Keratinocyte (primary cell): ENCODE data around the gene TMEM131. TPM values are rescaled to one million over a fixed set of nuclear protein-coding genes. Genes with fewer than 3 reads are reported as not detected.

ENCODE experiments used
- DNase-seq: peaks from one replicate; pipeline ENCODE4 v3.0.0-alpha.2; 2011; ENCODE audit warnings: low read depth, missing footprints, low spot score
- FAIRE-seq: peaks from 2 replicates; lab custom pipeline; 2011; peaks lifted over from hg19 to GRCh38; lab: Jason Lieb, UNC
- H2AFZ ChIP-seq: 2 replicates; pipeline ENCODE4 v1.6.0; 2012; ENCODE audit warnings: low read length, control low read depth, inconsistent platforms; ENCODE audit not compliant: control insufficient read depth
- H3K27ac ChIP-seq: 2 replicates; pipeline ENCODE4 v1.5.1; 2011; ENCODE audit warnings: low read length; ENCODE audit not compliant: control insufficient read depth, insufficient read depth
- H3K27me3 ChIP-seq: 3 replicates; pipeline ENCODE4 v1.6.0; 2011; ENCODE audit warnings: low read length; ENCODE audit not compliant: control insufficient read depth, insufficient read depth; ENCODE audit errors: extremely low read depth
- H3K36me3 ChIP-seq, 2 experiments: 2 replicates in 1 of 2; 3 replicates in 1 of 2; pipeline ENCODE4 v1.5.1; 2011; ENCODE audit warnings: low read length in 2 of 2, mild to moderate bottlenecking in 1 of 2; ENCODE audit not compliant: control insufficient read depth in 2 of 2, insufficient read depth in 2 of 2; ENCODE audit errors: extremely low read depth in 1 of 2
- H3K4me1 ChIP-seq: 3 replicates; pipeline ENCODE4 v1.5.1; 2011; ENCODE audit warnings: low read length; ENCODE audit not compliant: control insufficient read depth, insufficient read depth; ENCODE audit errors: extremely low read depth
- H3K4me2 ChIP-seq: 3 replicates; pipeline ENCODE4 v1.6.0; 2011; ENCODE audit warnings: low read depth, low read length; ENCODE audit not compliant: control insufficient read depth, insufficient read depth; ENCODE audit errors: extremely low read depth
- H3K4me3 ChIP-seq, 3 experiments: fragments of 200-600 bp in 1 of 3; sonication (generic) in 1 of 3; 2 replicates in 2 of 3; 3 replicates in 1 of 3; pipeline ENCODE4 v1.5.1; 2011 to 2016; ENCODE audit warnings: low read length in 3 of 3, mild to moderate bottlenecking in 3 of 3, control low read depth in 2 of 3, inconsistent platforms in 1 of 3, low read depth in 1 of 3, mixed read lengths in 1 of 3, mixed run types in 1 of 3, moderate library complexity in 1 of 3; ENCODE audit not compliant: control insufficient read depth in 2 of 3, insufficient read depth in 2 of 3; ENCODE audit errors: extremely low read depth in 1 of 3
- H3K79me2 ChIP-seq: 2 replicates; pipeline ENCODE4 v1.6.0; 2012; ENCODE audit warnings: low read length; ENCODE audit not compliant: control insufficient read depth, insufficient read depth
- H3K9ac ChIP-seq: 3 replicates; pipeline ENCODE4 v1.6.0; 2011; ENCODE audit warnings: low read length; ENCODE audit not compliant: control insufficient read depth, insufficient read depth; ENCODE audit errors: extremely low read depth
- H3K9me1 ChIP-seq: 3 replicates; pipeline ENCODE4 v1.6.0; 2011; ENCODE audit warnings: low read length; ENCODE audit not compliant: control insufficient read depth, insufficient read depth; ENCODE audit errors: extremely low read depth
- H3K9me3 ChIP-seq: 2 replicates; pipeline ENCODE4 v1.5.1; 2012; ENCODE audit warnings: low read depth, low read length; ENCODE audit not compliant: control insufficient read depth
- H4K20me1 ChIP-seq: 3 replicates; pipeline ENCODE4 v1.6.0; 2011; ENCODE audit warnings: low read length; ENCODE audit not compliant: control insufficient read depth, insufficient read depth; ENCODE audit errors: extremely low read depth
- CTCF ChIP-seq, 3 experiments: IDR thresholded peaks in 1 of 3; conservative IDR thresholded peaks in 1 of 3; optimal IDR thresholded peaks in 1 of 3; 2 replicates in 2 of 3; 3 replicates in 1 of 3; pipeline versions ENCODE3 to v1.5.1; 2011; ENCODE audit warnings: low read length in 3 of 3, mild to moderate bottlenecking in 3 of 3, moderate library complexity in 2 of 3, control low read depth in 1 of 3, inconsistent platforms in 1 of 3; ENCODE audit not compliant: insufficient read depth in 2 of 3; ENCODE audit errors: extremely low read depth in 1 of 3
- EZH2 ChIP-seq: IDR thresholded peaks from one replicate; pipeline ENCODE4 v1.6.1; 2012; ENCODE audit warnings: inconsistent platforms, mild to moderate bottlenecking, low read length, moderate library complexity
- dilution Hi-C: fragments of 300-500 bp; cut with MboI; formaldehyde crosslinking; loops from one replicate; pipeline ENCODE4 v1.7.0; 2020; ENCODE audit warnings: low sequenced_read_pairs; ENCODE audit not compliant: extremely low pct_ligation_motif_present
- polyA plus RNA-seq, 5 experiments: library from polyadenylated mRNA; depleted of rRNA in 3 of 5; stranded (reverse) in 3 of 5; stranded (forward) in 1 of 5; unstranded in 1 of 5; fragments of >200 nt; gene quantifications; 1 replicate in 1 of 5; 2 replicates in 3 of 5; 3 replicates in 1 of 5; pipeline versions ENCODE4 v1.2.1 to v1.2.3, GENCODE V29; 2011 to 2012; ENCODE audit warnings: missing spikeins in 2 of 5, low read depth in 1 of 5, low replicate concordance in 1 of 5

TMEM131 gene
- polyA plus RNA-seq, 1 donor (not counting 4 experiments of a cell fraction or from before 2014, with no cell fraction given), result 25.5 TPM

- Histone ChIP-seq H4K20me1 (no peaks in the 10 kb centered on the region), H3K9ac (no peak overlapping the region), H3K36me3 (no peaks in the 10 kb centered on the region), H2AFZ (no peak overlapping the region), H3K9me1 (no peaks in the 10 kb centered on the region), H3K27me3 (peaks cover 4% of the 10 kb centered on the region), H3K79me2 (no peaks in the 10 kb centered on the region), H3K4me3 (no peak overlapping the region), H3K27ac (no peak overlapping the region), H3K4me1 (no peaks in the 10 kb centered on the region), H3K4me2 (no peak overlapping the region), H3K9me3 (no peaks in the 10 kb centered on the region)
- TF ChIP-seq EZH2, result no peak
- TF ChIP-seq CTCF (optimal IDR thresholded peaks at IDR 0.05 in 1 of 3, IDR thresholded peaks at IDR 0.05 in 1 of 3, conservative IDR thresholded peaks at IDR 0.05 in 1 of 3; ENCODE audit: extremely low read depth in 1 of 3, insufficient read depth in 2 of 3, low read length in 3 of 3), result no peak
- dilution Hi-C loops, result no loop called here
- no peak for FAIRE-seq
- no peak for DNase-seq
Observed at GRCh38 chr2:97708608-97709007, 287.1 kb downstream of the TMEM131 start.

- Histone ChIP-seq H3K4me3 (no peak overlapping the region), H3K36me3 (no peaks in the 10 kb centered on the region), H3K4me1 (no peaks in the 10 kb centered on the region), H3K9me1 (no peaks in the 10 kb centered on the region), H3K79me2 (no peaks in the 10 kb centered on the region), H3K27me3 (peaks cover 4% of the 10 kb centered on the region), H3K27ac (no peak overlapping the region), H3K9me3 (no peaks in the 10 kb centered on the region), H3K4me2 (no peak overlapping the region), H2AFZ (no peak overlapping the region), H3K9ac (no peak overlapping the region), H4K20me1 (no peaks in the 10 kb centered on the region)
- dilution Hi-C loops, result no loop called here
- DNase-seq (no peak), FAIRE-seq (no peak)
- TF ChIP-seq CTCF (optimal IDR thresholded peaks at IDR 0.05 in 1 of 3, IDR thresholded peaks at IDR 0.05 in 1 of 3, conservative IDR thresholded peaks at IDR 0.05 in 1 of 3; ENCODE audit: extremely low read depth in 1 of 3, insufficient read depth in 2 of 3, low read length in 3 of 3) (no peak), EZH2 (no peak)
Observed at GRCh38 chr2:97708048-97708380, 287.7 kb downstream of the TMEM131 start.
